Mesendoderm (in vitro differentiated cells): ENCODE data around the gene GRIK4.

Experiments used
- DNase-seq: peaks from one replicate; pipeline ENCODE4 v3.0.0; 2013
- H2AK5ac ChIP-seq: 2 replicates; pipeline ENCODE4 v1.6.1; 2013; ENCODE audit warnings: low read length, inconsistent platforms
- H2BK120ac ChIP-seq: 2 replicates; pipeline ENCODE4 v1.6.1; 2013; ENCODE audit warnings: low read depth, mild to moderate bottlenecking, low read length, moderate library complexity, mixed read lengths
- H2BK15ac ChIP-seq: replicated peaks from 2 replicates; pipeline ENCODE4 v1.6.1; 2013; ENCODE audit warnings: low read depth, mild to moderate bottlenecking, moderate library complexity
- H2BK5ac ChIP-seq: 2 replicates; pipeline ENCODE4 v1.6.1; 2013; ENCODE audit warnings: low read length, inconsistent platforms
- H3K18ac ChIP-seq: 2 replicates; pipeline ENCODE4 v1.6.1; 2013; ENCODE audit warnings: mild to moderate bottlenecking, low read length, mixed read lengths
- H3K23ac ChIP-seq: one replicate; pipeline ENCODE4 v1.6.1; 2013; ENCODE audit warnings: low read length
- H3K27ac ChIP-seq: 2 replicates; pipeline ENCODE4 v1.5.1; 2013; ENCODE audit warnings: low read depth, mild to moderate bottlenecking, inconsistent platforms, low read length, moderate library complexity
- H3K27me3 ChIP-seq: 2 replicates; pipeline ENCODE4 v1.6.1; 2013; ENCODE audit warnings: low read length, control low read depth, mild to moderate bottlenecking, inconsistent platforms; ENCODE audit not compliant: insufficient read depth, poor library complexity
- H3K36me3 ChIP-seq: 2 replicates; pipeline ENCODE4 v1.6.1; 2013; ENCODE audit warnings: low read length, inconsistent platforms; ENCODE audit not compliant: control insufficient read depth, insufficient read depth
- H3K4ac ChIP-seq: one replicate; pipeline ENCODE4 v1.6.1; 2013; ENCODE audit warnings: low read depth, mild to moderate bottlenecking, low read length, moderate library complexity
- H3K4me1 ChIP-seq: 2 replicates; pipeline ENCODE4 v1.6.1; 2013; ENCODE audit warnings: low read depth, low read length, inconsistent platforms; ENCODE audit not compliant: control insufficient read depth
- H3K4me2 ChIP-seq: 2 replicates; pipeline ENCODE4 v1.6.1; 2013; ENCODE audit warnings: low read length
- H3K4me3 ChIP-seq: 2 replicates; pipeline ENCODE4 v1.5.1; 2013; ENCODE audit warnings: mild to moderate bottlenecking, low read length
- H3K56ac ChIP-seq: one replicate; pipeline ENCODE4 v1.6.1; 2013; ENCODE audit warnings: low read length
- H3K79me1 ChIP-seq: 2 replicates; pipeline ENCODE4 v1.6.1; 2013; ENCODE audit warnings: low read length, inconsistent platforms
- H3K79me2 ChIP-seq: 2 replicates; pipeline ENCODE4 v1.6.1; 2013; ENCODE audit warnings: mild to moderate bottlenecking, low read length; ENCODE audit not compliant: control insufficient read depth, insufficient read depth
- H3K9ac ChIP-seq: 2 replicates; pipeline ENCODE4 v1.6.1; 2013; ENCODE audit warnings: low read length, inconsistent platforms
- H4K5ac ChIP-seq: one replicate; pipeline ENCODE4 v1.6.1; 2013; ENCODE audit warnings: low read length
- H4K8ac ChIP-seq: one replicate; pipeline ENCODE4 v1.6.1; 2013; ENCODE audit warnings: low read depth, mild to moderate bottlenecking, control low read depth, low read length, moderate library complexity
- WGBS: extraction: QIAGEN DNeasy Blood & Tissue Kit; methylation state at CpG from one replicate; pipeline ENCODE4 v1.1.7; 2013; ENCODE audit warnings: low lambda C conversion rate, missing lambda C conversion rate; ENCODE audit not compliant: insufficient coverage; ENCODE audit errors: extremely low coverage; 5-methylcytosine and 5-hydroxymethylcytosine counted together

The GRIK4 gene

DNA sequence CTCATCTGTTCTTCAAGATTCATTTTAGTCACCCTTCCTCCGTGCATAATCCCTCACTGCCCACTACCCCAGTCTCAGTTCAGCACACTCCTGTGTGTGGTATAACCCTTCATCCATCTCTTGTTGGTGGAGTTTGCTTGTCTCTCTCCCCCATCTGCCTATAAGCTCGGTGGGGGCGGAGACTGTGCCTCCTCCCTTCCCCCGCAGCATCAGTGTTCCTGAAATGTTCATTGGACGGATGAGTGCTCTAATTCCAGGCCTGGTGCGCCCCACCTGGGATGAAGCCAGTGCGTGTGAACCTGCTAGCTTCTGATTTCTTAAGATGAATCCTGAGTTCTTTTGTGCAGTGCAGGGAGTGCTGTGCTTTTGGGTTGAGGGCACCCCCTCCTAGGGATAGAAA is 100.0 kb downstream of the GRIK4 start:
- DNase-seq: no peak
- no peak overlapping the region for H2BK120ac ChIP-seq
- H3K4me2 ChIP-seq: no peak overlapping the region
- no peaks in the 10 kb centered on the region for H3K79me1 ChIP-seq
- no peak overlapping the region for H3K4ac ChIP-seq
- H3K4me3 ChIP-seq: no peak overlapping the region
- no peak overlapping the region for H4K5ac ChIP-seq
- no peak overlapping the region for H2BK15ac ChIP-seq
- H3K4me1 ChIP-seq: peaks cover 7% of the 10 kb centered on the region
- no peak overlapping the region for H3K18ac ChIP-seq
- no peaks in the 10 kb centered on the region for H3K36me3 ChIP-seq
- no peak overlapping the region for H3K27ac ChIP-seq
- no peaks in the 10 kb centered on the region for H3K27me3 ChIP-seq
- H4K8ac ChIP-seq: no peak overlapping the region
- H3K56ac ChIP-seq: no peak overlapping the region
- no peak overlapping the region for H2AK5ac ChIP-seq
- H2BK5ac ChIP-seq: no peak overlapping the region
- no CpG with 5 or more reads among the region's 7 CpGs for WGBS
- no peak overlapping the region for H3K23ac ChIP-seq
- H3K79me2 ChIP-seq: no peaks in the 10 kb centered on the region
- H3K9ac ChIP-seq: no peak overlapping the region

DNA sequence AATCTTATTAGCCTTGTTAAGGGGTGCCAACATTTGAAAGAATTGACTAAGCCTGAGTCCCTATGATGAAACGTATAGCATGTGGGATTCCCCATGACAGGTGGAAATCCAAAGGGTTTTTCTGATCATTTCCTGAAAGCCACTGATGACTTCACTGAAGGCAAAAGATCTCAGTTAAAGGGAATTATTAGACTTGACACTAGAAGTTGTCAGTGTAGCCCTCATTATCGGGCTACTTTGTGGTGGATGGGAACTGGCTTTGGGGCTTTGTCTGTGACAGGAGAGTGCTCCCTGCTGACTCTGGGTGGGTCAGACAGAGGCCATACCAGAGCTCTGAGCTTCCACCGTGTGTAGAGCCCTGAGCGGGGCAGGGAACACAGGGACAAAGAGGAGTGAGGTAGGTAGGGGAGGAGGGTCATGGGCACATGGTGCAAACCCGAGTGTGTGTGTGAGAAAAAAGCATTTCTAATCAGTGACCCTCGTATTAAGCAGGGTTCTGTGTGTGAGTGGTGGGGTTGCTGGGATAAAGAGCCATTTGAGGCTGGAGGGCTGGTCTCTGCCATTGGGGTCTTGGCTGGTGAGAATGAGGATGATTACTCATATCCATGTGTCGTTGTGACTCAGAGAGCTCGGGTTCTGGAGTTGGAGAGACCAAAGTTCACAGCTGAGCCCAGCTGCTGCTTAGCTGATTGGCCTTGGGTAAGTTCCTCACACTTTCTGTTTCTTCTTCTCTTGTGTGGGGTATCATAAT is 101.1 kb downstream of the GRIK4 start:
- Histone ChIP-seq H3K18ac (no peak overlapping the region), H3K27me3 (no peaks in the 10 kb centered on the region), H3K9ac (no peak overlapping the region), H4K5ac (no peak overlapping the region), H3K56ac (no peak overlapping the region), H2BK15ac (no peak overlapping the region), H3K79me2 (no peaks in the 10 kb centered on the region), H3K4me2 (no peak overlapping the region), H4K8ac (no peak overlapping the region), H3K4me3 (no peak overlapping the region), H3K36me3 (no peaks in the 10 kb centered on the region), H3K79me1 (no peaks in the 10 kb centered on the region), H3K23ac (no peak overlapping the region), H2AK5ac (no peak overlapping the region), H2BK120ac (no peak overlapping the region), H3K4me1 (peaks cover 7% of the 10 kb centered on the region), H2BK5ac (no peak overlapping the region), H3K4ac (no peak overlapping the region), H3K27ac (no peak overlapping the region)
- no CpG with 5 or more reads among the region's 8 CpGs for WGBS
- peak; percentile 47 for DNase-seq

DNA sequence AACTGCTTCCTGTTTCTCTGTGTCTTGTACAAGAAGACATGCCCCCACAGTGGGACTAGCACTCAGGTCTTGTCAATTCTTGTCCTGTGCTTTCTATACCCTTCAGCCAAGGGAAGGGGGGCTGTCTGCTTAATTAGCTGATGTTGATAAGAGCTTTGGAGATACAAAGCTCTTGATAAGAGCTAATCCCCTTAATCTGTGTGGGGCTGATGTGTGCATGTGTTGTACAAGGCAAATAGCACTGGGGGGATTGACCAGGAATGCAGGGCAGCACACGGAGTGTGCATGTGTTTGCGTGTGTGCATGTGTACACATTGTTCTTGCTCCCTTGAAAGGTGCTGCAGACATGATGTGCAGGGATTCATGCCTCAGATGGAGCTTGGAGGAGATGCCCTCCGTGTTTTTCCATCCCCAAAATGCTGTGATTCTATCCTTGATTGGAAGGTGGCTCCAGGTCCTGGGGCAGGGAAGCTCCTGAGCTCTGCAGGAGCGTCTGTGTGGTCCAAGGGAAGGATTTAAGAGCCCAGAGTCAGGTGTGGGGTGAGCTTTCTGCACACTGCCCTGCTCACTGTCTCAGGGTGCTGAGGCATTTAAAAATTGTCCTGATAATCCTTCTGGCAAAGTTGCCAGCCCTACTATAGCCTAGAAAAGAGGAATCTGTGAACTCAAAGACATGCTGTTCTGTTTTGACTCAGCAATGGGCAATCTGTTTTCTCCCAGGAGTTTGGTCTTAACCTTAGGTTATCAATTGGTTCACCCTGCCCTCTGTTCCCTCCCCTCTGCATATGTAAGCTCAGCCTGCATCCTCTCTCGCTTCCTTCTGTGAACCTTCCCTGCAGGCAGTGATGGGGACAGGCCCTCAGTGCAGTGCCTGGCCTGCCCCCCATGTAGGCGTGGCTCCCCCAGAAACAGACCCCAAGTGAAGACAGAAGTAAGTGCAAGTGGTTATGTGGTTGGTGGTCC is 102.0 kb downstream of the GRIK4 start:
- H3K23ac ChIP-seq: no peak overlapping the region
- DNase-seq: peak; percentile 60
- H3K79me2 ChIP-seq: no peaks in the 10 kb centered on the region

DNA sequence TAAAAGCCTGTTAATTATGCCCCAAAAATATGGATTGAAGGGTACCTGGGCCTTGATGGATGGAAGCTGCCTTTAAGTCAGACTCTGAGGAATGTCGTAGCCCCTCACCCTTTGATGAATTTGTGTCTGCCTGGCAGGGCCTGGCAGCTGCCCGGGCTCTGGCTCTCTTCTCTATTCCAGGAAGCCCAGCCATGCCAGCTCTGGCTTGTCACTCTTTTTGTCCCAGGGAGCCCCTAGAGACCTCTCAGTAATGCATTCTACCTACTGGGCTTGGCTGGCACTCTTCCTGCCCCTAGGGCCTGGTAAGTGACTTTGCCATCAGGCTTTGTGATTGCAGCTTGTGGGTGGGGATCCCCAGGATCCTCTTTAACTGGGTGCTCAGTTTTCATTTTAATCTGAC is 103.8 kb downstream of the GRIK4 start:
- H3K9ac ChIP-seq: no peak overlapping the region
- H2BK5ac ChIP-seq: no peak overlapping the region
- no peak overlapping the region for H4K5ac ChIP-seq
- no peak overlapping the region for H3K18ac ChIP-seq
- no peak overlapping the region for H3K23ac ChIP-seq
- no peak overlapping the region for H3K4me3 ChIP-seq
- H2AK5ac ChIP-seq: no peak overlapping the region
- no peak overlapping the region for H3K4ac ChIP-seq
- no peak overlapping the region for H3K27ac ChIP-seq
- H2BK15ac ChIP-seq: no peak overlapping the region
- no peak overlapping the region for H3K4me2 ChIP-seq
- no peak overlapping the region for H3K56ac ChIP-seq
- WGBS: no CpG with 5 or more reads among the region's 2 CpGs
- no peaks in the 10 kb centered on the region for H3K27me3 ChIP-seq
- no peak overlapping the region for H2BK120ac ChIP-seq
- DNase-seq: no peak
- no peaks in the 10 kb centered on the region for H3K79me1 ChIP-seq
- H3K79me2 ChIP-seq: no peaks in the 10 kb centered on the region
- H3K36me3 ChIP-seq: no peaks in the 10 kb centered on the region
- H4K8ac ChIP-seq: no peak overlapping the region
- H3K4me1 ChIP-seq: peaks cover 7% of the 10 kb centered on the region

More for the DNA sequence above, 102.0 kb downstream of the GRIK4 start:
- no peak overlapping the region for H3K4me2 ChIP-seq
- H3K4me1 ChIP-seq: peaks cover 7% of the 10 kb centered on the region
- WGBS: no CpG with 5 or more reads among the region's 6 CpGs
- H3K18ac ChIP-seq: no peak overlapping the region
- no peak overlapping the region for H2BK5ac ChIP-seq
- H4K5ac ChIP-seq: no peak overlapping the region
- no peaks in the 10 kb centered on the region for H3K79me1 ChIP-seq
- H2BK15ac ChIP-seq: no peak overlapping the region
- H3K27me3 ChIP-seq: no peaks in the 10 kb centered on the region
- H3K9ac ChIP-seq: no peak overlapping the region
- H3K4ac ChIP-seq: no peak overlapping the region
- no peak overlapping the region for H2AK5ac ChIP-seq
- H3K27ac ChIP-seq: no peak overlapping the region
- H3K36me3 ChIP-seq: no peaks in the 10 kb centered on the region
- no peak overlapping the region for H3K56ac ChIP-seq
- H3K4me3 ChIP-seq: no peak overlapping the region
- no peak overlapping the region for H2BK120ac ChIP-seq
- no peak overlapping the region for H4K8ac ChIP-seq

DNA sequence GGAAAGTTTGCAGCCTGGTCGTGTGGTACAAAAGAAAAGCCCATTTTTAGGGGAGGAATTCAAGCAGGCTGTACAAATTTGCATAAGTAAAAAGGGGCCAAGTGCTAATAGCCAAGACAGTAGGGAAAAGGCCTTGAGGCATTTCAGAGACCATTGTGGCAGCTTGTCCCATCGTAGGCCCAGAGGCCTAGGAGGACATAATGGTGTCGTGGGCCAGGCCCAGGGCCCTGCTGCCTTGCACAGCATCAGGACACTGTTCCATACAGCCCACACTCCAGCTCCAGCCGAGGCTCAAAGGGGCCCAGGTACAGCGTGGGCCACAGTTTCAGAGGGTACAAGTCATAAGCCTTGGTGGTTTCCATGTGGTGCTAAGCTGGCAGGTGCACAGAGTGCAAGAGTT is 106.9 kb downstream of the GRIK4 start:
- H4K5ac ChIP-seq: no peak overlapping the region
- DNase-seq: no peak

More for the DNA sequence above, 106.9 kb downstream of the GRIK4 start:
- Histone ChIP-seq H2BK120ac (no peak overlapping the region), H2BK5ac (no peak overlapping the region), H3K27me3 (no peaks in the 10 kb centered on the region), H3K18ac (no peak overlapping the region), H3K4me3 (no peak overlapping the region), H3K4me2 (no peak overlapping the region), H3K36me3 (no peaks in the 10 kb centered on the region), H2BK15ac (no peak overlapping the region), H3K27ac (no peak overlapping the region), H3K23ac (no peak overlapping the region), H3K4me1 (peaks cover under 1% of the 10 kb centered on the region), H3K79me1 (no peaks in the 10 kb centered on the region), H4K8ac (no peak overlapping the region), H3K4ac (no peak overlapping the region), H3K9ac (no peak overlapping the region), H2AK5ac (no peak overlapping the region), H3K56ac (no peak overlapping the region), H3K79me2 (no peaks in the 10 kb centered on the region)
- WGBS: no CpG with 5 or more reads among the region's 5 CpGs
